ENCODE results near the gene CENPP.

CENPP gene

GRCh38 chr9:92325269-92325990 lies at the start of gene CENPP, which contains the start of gene NOL8:
TSS of gene CENPP (plus strand) at chr9:92325953.
TSS of gene NOL8 (minus strand) at chr9:92325350. CDS start at chr9:92324161, 1,189 bp downstream.
- DNase-seq (ENCODE audit: low read depth in 2 of 2), result peak; percentile 41 to 57

- DNase-seq (ENCODE audit: low read depth in 2 of 2), result no peak
Observed at GRCh38 chr9:92276331-92277032, 49.3 kb upstream of the CENPP start.

- no peak for DNase-seq (ENCODE audit: low read depth in 2 of 2)
Observed at GRCh38 chr9:92278110-92278509, 47.6 kb upstream of the CENPP start.

- DNase-seq (ENCODE audit: low read depth in 2 of 2), result no peak
Observed at GRCh38 chr9:92279302-92279701, 46.5 kb upstream of the CENPP start.

- DNase-seq (ENCODE audit: low read depth in 2 of 2), result no peak
Observed at GRCh38 chr9:92289708-92290390, 35.9 kb upstream of the CENPP start.

- DNase-seq (ENCODE audit: low read depth in 2 of 2), result no peak
Observed at GRCh38 chr9:92290785-92291429, 34.8 kb upstream of the CENPP start.

- DNase-seq (ENCODE audit: low read depth in 2 of 2), result no peak
Observed at GRCh38 chr9:92291577-92291976, 34.2 kb upstream of the CENPP start.

- no peak for DNase-seq (ENCODE audit: low read depth in 2 of 2)
Observed at GRCh38 chr9:92292338-92293074, 33.2 kb upstream of the CENPP start.

- DNase-seq (ENCODE audit: low read depth in 2 of 2), result no peak
Observed at GRCh38 chr9:92293075-92293354, 32.7 kb upstream of the CENPP start.

- peak; percentile 98 to 100 for DNase-seq (ENCODE audit: low read depth in 2 of 2)
Observed at GRCh38 chr9:92293452-92294296, 32.1 kb upstream of the CENPP start, which contains the start of gene IARS1. TSS of gene IARS1 (minus strand) at chr9:92293697. CDS start at chr9:92289419, 4,278 bp downstream.

GRCh38 chr9:92294297-92294676 lies 31.5 kb upstream of the CENPP start:
- DNase-seq (ENCODE audit: low read depth in 2 of 2), result no peak

GRCh38 chr9:92295240-92295790 lies 30.4 kb upstream of the CENPP start:
- no peak for DNase-seq (ENCODE audit: low read depth in 2 of 2)

- DNase-seq (ENCODE audit: low read depth in 2 of 2), result no peak
Observed at GRCh38 chr9:92295827-92296258, 29.9 kb upstream of the CENPP start.

GRCh38 chr9:92297611-92298010 lies 28.1 kb upstream of the CENPP start:
- no peak for DNase-seq (ENCODE audit: low read depth in 2 of 2)

GRCh38 chr9:92298036-92298435 lies 27.7 kb upstream of the CENPP start:
- no peak for DNase-seq (ENCODE audit: low read depth in 2 of 2)

GRCh38 chr9:92299116-92299515 lies 26.6 kb upstream of the CENPP start:
- DNase-seq (ENCODE audit: low read depth in 2 of 2), result no peak

- no peak for DNase-seq (ENCODE audit: low read depth in 2 of 2)
Observed at GRCh38 chr9:92300936-92301335, 24.8 kb upstream of the CENPP start.

- DNase-seq (ENCODE audit: low read depth in 2 of 2), result no peak
Observed at GRCh38 chr9:92308893-92309292, 16.9 kb upstream of the CENPP start.

GRCh38 chr9:92310562-92310961 lies 15.2 kb upstream of the CENPP start:
- no peak for DNase-seq (ENCODE audit: low read depth in 2 of 2)

GRCh38 chr9:92312887-92313623 lies 12.7 kb upstream of the CENPP start:
- no peak for DNase-seq (ENCODE audit: low read depth in 2 of 2)
